Measurements from ENCODE around the gene NOCT. TPM values are rescaled to one million over a fixed set of nuclear protein-coding genes. Genes with fewer than 3 reads are reported as not detected.

NOCT gene
- polyA plus RNA-seq, 1 experiment = 4.4 TPM

DNA sequence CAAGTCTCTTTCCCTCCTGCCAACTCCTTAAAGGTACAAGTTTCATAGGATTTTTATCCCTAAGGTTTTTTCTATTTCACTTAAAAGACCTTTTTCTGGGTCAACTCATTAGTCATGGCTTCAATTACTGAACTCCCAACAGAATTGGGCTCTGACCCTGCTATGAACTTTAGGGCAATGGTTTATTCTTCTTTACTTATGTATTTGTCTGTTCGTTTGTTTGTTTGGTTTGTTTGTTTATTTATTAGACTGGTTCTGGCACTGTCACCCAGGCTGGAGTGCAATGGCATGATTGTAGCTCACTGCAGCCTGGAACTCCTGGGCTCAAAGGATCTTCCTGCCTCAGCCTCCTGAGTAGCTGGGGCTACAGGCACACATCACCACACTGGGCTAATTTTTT lies 5.9 kb upstream of the NOCT start:
- ChIA-PET CTCF (interaction anchor here (0.6 kb wide), 1 partner anchor 344 kb away, joined by 4 read pairs; no protein-coding TSS in a partner anchor), POLR2A (no interaction called here)
- TF ChIP-seq CTCF (IDR thresholded peaks at IDR 0.05; ENCODE audit: insufficient read depth, low read depth, low read length) = no peak
- DNase-seq (ENCODE audit: low read depth) = no peak
- no peak overlapping the region for H3K4me3 ChIP-seq (ENCODE audit: low read depth, low read length)
- no peaks in the 10 kb centered on the region for H3K27me3 ChIP-seq (ENCODE audit: control insufficient read depth, insufficient read depth, low read length)
- no peaks in the 10 kb centered on the region for H3K36me3 ChIP-seq (ENCODE audit: control insufficient read depth, insufficient read depth, low read length)

DNA sequence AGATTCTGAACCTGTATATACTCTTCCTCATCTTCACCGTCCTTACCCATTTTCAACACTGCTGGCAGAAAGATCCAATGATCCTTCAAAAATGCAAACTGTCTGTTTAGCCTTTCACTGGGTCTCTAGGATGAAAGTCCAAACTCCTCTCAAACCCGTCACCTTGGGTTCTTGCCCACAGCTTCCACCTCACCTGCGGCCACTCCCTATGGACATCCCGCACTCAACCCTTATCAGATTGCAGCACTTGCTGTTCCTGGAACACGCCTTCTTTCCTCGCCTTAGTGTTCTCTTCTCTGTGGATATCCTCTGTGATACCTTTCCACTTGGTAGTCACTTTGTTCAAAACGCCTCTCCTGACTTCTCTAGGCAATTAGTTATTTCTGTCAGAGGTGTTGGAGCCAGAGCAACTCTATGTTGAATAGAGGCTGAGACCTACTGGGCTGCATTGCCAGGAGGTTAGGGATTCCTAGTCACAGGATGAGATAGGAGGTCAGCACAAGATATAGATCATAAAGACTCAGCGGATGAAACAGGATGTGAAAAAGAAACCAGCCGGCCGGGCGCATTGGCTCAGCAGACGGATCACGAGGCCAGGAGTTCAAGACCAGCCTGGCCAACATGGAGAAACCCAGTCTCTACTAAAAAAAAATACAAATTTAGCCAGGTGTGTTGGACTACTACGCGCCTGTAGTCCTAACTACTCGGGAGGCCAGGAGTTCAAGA lies 4.2 kb upstream of the NOCT start:
- DNase-seq (ENCODE audit: low read depth) = no peak
- Histone ChIP-seq H3K36me3 (ENCODE audit: control insufficient read depth, insufficient read depth, low read length) (no peaks in the 10 kb centered on the region), H3K27me3 (ENCODE audit: control insufficient read depth, insufficient read depth, low read length) (no peaks in the 10 kb centered on the region), H3K4me3 (ENCODE audit: low read depth, low read length) (no peak overlapping the region)
- POLR2A ChIA-PET = no interaction called here
- CTCF ChIA-PET = no interaction called here
- no peak for TF ChIP-seq CTCF (IDR thresholded peaks at IDR 0.05; ENCODE audit: insufficient read depth, low read depth, low read length)

DNA sequence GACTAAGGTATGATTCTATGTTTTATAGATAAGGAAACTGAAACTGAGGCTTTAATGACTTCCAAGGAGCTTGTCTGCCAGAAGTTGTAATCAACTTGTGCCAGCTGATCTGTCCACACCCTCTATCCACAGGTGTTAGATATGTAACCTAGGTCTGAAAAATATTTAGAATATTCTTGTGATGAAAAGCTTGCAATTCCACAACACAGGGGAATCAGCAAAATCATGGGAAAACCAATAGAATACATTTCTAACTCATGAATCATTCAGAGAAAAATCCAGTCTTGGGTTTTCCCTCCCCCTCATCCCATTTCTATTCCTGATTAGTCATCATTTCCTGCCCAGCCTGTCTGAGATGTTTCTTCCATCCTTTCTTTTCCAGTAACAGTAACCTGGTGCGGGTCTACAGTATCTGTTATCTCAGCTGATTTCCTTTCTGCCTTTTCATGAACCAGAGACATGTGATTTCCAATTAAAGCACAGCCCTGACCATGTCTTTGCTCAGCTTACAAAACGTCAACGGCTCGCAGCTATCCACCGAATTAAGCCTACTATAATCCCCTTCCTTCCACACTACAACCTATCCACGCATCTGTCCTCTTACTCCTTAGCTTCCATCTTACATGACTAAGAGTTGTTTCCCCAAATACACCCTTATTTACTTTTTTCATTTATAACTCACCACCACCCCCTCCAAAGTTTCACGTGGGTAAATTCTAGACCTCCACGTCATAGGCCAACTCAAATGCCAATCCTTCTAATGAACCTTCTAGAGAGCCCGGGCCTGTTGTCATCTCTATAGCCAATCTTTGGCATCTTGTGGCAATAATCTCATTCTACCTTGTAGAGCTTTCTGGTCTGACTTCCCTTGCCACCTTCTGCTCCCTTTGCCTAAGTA lies 961 bp upstream of the NOCT start:
- no peak for TF ChIP-seq CTCF (IDR thresholded peaks at IDR 0.05; ENCODE audit: insufficient read depth, low read depth, low read length)
- H3K27me3 ChIP-seq (ENCODE audit: control insufficient read depth, insufficient read depth, low read length) = no peaks in the 10 kb centered on the region
- H3K36me3 ChIP-seq (ENCODE audit: control insufficient read depth, insufficient read depth, low read length) = no peaks in the 10 kb centered on the region
- peak overlapping the region; percentile 59 for H3K4me3 ChIP-seq (ENCODE audit: low read depth, low read length)
- DNase-seq (ENCODE audit: low read depth) = peak; percentile 88
- ChIA-PET POLR2A (interaction anchor here (0.6 to 0.7 kb wide), 3 partner anchors 130 to 1157 kb away, joined by 3 to 16 read pairs (median 4); no protein-coding TSS in a partner anchor), CTCF (interaction anchor here (0.6 to 1.1 kb wide), 2 partner anchors 8 to 21 kb away, joined by 3 to 5 read pairs; no protein-coding TSS in a partner anchor)

DNA sequence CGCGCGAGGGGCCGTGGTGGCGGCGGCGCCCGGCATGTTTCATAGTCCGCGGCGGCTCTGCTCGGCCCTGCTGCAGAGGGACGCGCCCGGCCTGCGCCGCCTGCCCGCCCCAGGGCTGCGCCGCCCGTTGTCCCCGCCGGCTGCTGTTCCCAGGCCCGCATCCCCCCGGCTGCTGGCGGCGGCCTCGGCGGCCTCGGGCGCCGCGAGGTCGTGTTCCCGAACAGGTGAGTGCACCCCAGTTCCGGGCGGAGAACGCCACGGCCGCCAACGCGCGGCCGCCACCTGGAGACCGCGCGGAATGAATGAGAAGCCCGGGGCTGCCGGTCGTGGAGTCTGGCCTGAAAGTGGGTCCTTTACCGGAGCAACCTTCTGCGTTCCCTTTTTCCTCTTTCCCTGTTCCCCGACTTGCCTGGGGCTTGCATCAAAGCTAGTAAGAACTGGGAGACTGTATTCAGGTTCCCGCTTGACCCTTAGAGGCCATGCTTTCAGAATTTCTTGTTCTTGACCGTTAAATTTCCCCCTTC lies 429 bp downstream of the NOCT start:
- Histone ChIP-seq H3K36me3 (ENCODE audit: control insufficient read depth, insufficient read depth, low read length) (no peaks in the 10 kb centered on the region), H3K4me3 (ENCODE audit: low read depth, low read length) (peak overlapping the region; percentile 59), H3K27me3 (ENCODE audit: control insufficient read depth, insufficient read depth, low read length) (no peaks in the 10 kb centered on the region)
- ChIA-PET CTCF (no interaction called here), POLR2A (no interaction called here)
- no peak for DNase-seq (ENCODE audit: low read depth)
- TF ChIP-seq CTCF (IDR thresholded peaks at IDR 0.05; ENCODE audit: insufficient read depth, low read depth, low read length) = peak; percentile 12; the same call in 1 of the 2 replicates

DNA sequence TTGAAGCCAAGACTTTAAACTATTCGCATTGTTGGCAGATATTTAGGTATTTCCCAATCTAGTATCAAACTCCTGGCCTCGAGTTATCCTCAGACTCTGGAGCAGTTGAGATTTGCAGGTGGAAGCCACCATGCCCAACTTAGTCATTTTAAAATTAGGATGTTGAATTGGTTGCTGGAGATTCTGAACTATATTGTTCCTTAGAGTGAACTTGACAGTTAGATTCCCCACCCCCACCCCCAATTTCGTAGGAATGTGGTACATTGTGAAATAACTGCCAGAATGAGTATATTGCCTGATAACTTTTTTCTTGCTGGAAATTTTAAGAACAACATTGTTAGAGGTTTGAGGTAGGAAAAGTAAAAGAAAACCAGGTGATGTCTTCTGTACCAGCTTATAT lies 2.3 kb downstream of the NOCT start:
- ChIA-PET POLR2A (no interaction called here), CTCF (interaction anchor here (5.3 kb wide), 1 partner anchor 12 kb away, joined by 36 read pairs; no protein-coding TSS in a partner anchor)
- Histone ChIP-seq H3K4me3 (ENCODE audit: low read depth, low read length) (no peak overlapping the region), H3K27me3 (ENCODE audit: control insufficient read depth, insufficient read depth, low read length) (no peaks in the 10 kb centered on the region), H3K36me3 (ENCODE audit: control insufficient read depth, insufficient read depth, low read length) (no peaks in the 10 kb centered on the region)
- DNase-seq (ENCODE audit: low read depth) = no peak
- TF ChIP-seq CTCF (IDR thresholded peaks at IDR 0.05; ENCODE audit: insufficient read depth, low read depth, low read length) = no peak

All from BJ (cell line).